Keratinocyte (primary cell): ENCODE results near the gene ELAVL2. TPM values are rescaled to one million over a fixed set of nuclear protein-coding genes. Genes with fewer than 3 reads are reported as not detected.

ENCODE experiments used
- DNase-seq: peaks from one replicate; pipeline ENCODE4 v3.0.0-alpha.2; 2011; ENCODE audit warnings: low read depth, missing footprints, low spot score
- FAIRE-seq: peaks from 2 replicates; lab custom pipeline; 2011; peaks lifted over from hg19 to GRCh38; lab: Jason Lieb, UNC
- H2AFZ ChIP-seq: 2 replicates; pipeline ENCODE4 v1.6.0; 2012; ENCODE audit warnings: low read length, control low read depth, inconsistent platforms; ENCODE audit not compliant: control insufficient read depth
- H3K27ac ChIP-seq: 2 replicates; pipeline ENCODE4 v1.5.1; 2011; ENCODE audit warnings: low read length; ENCODE audit not compliant: control insufficient read depth, insufficient read depth
- H3K27me3 ChIP-seq: 3 replicates; pipeline ENCODE4 v1.6.0; 2011; ENCODE audit warnings: low read length; ENCODE audit not compliant: control insufficient read depth, insufficient read depth; ENCODE audit errors: extremely low read depth
- H3K36me3 ChIP-seq, 2 experiments: 2 replicates in 1 of 2; 3 replicates in 1 of 2; pipeline ENCODE4 v1.5.1; 2011; ENCODE audit warnings: low read length in 2 of 2, mild to moderate bottlenecking in 1 of 2; ENCODE audit not compliant: control insufficient read depth in 2 of 2, insufficient read depth in 2 of 2; ENCODE audit errors: extremely low read depth in 1 of 2
- H3K4me1 ChIP-seq: 3 replicates; pipeline ENCODE4 v1.5.1; 2011; ENCODE audit warnings: low read length; ENCODE audit not compliant: control insufficient read depth, insufficient read depth; ENCODE audit errors: extremely low read depth
- H3K4me2 ChIP-seq: 3 replicates; pipeline ENCODE4 v1.6.0; 2011; ENCODE audit warnings: low read depth, low read length; ENCODE audit not compliant: control insufficient read depth, insufficient read depth; ENCODE audit errors: extremely low read depth
- H3K4me3 ChIP-seq, 3 experiments: fragments of 200-600 bp in 1 of 3; sonication (generic) in 1 of 3; 2 replicates in 2 of 3; 3 replicates in 1 of 3; pipeline ENCODE4 v1.5.1; 2011 to 2016; ENCODE audit warnings: low read length in 3 of 3, mild to moderate bottlenecking in 3 of 3, control low read depth in 2 of 3, inconsistent platforms in 1 of 3, low read depth in 1 of 3, mixed read lengths in 1 of 3, mixed run types in 1 of 3, moderate library complexity in 1 of 3; ENCODE audit not compliant: control insufficient read depth in 2 of 3, insufficient read depth in 2 of 3; ENCODE audit errors: extremely low read depth in 1 of 3
- H3K79me2 ChIP-seq: 2 replicates; pipeline ENCODE4 v1.6.0; 2012; ENCODE audit warnings: low read length; ENCODE audit not compliant: control insufficient read depth, insufficient read depth
- H3K9ac ChIP-seq: 3 replicates; pipeline ENCODE4 v1.6.0; 2011; ENCODE audit warnings: low read length; ENCODE audit not compliant: control insufficient read depth, insufficient read depth; ENCODE audit errors: extremely low read depth
- H3K9me1 ChIP-seq: 3 replicates; pipeline ENCODE4 v1.6.0; 2011; ENCODE audit warnings: low read length; ENCODE audit not compliant: control insufficient read depth, insufficient read depth; ENCODE audit errors: extremely low read depth
- H3K9me3 ChIP-seq: 2 replicates; pipeline ENCODE4 v1.5.1; 2012; ENCODE audit warnings: low read depth, low read length; ENCODE audit not compliant: control insufficient read depth
- H4K20me1 ChIP-seq: 3 replicates; pipeline ENCODE4 v1.6.0; 2011; ENCODE audit warnings: low read length; ENCODE audit not compliant: control insufficient read depth, insufficient read depth; ENCODE audit errors: extremely low read depth
- CTCF ChIP-seq, 3 experiments: IDR thresholded peaks in 1 of 3; conservative IDR thresholded peaks in 1 of 3; optimal IDR thresholded peaks in 1 of 3; 2 replicates in 2 of 3; 3 replicates in 1 of 3; pipeline versions ENCODE3 to v1.5.1; 2011; ENCODE audit warnings: low read length in 3 of 3, mild to moderate bottlenecking in 3 of 3, moderate library complexity in 2 of 3, control low read depth in 1 of 3, inconsistent platforms in 1 of 3; ENCODE audit not compliant: insufficient read depth in 2 of 3; ENCODE audit errors: extremely low read depth in 1 of 3
- EZH2 ChIP-seq: IDR thresholded peaks from one replicate; pipeline ENCODE4 v1.6.1; 2012; ENCODE audit warnings: inconsistent platforms, mild to moderate bottlenecking, low read length, moderate library complexity
- dilution Hi-C: fragments of 300-500 bp; cut with MboI; formaldehyde crosslinking; loops from one replicate; pipeline ENCODE4 v1.7.0; 2020; ENCODE audit warnings: low sequenced_read_pairs; ENCODE audit not compliant: extremely low pct_ligation_motif_present
- polyA plus RNA-seq, 5 experiments: library from polyadenylated mRNA; depleted of rRNA in 3 of 5; stranded (reverse) in 3 of 5; stranded (forward) in 1 of 5; unstranded in 1 of 5; fragments of >200 nt; gene quantifications; 1 replicate in 1 of 5; 2 replicates in 3 of 5; 3 replicates in 1 of 5; pipeline versions ENCODE4 v1.2.1 to v1.2.3, GENCODE V29; 2011 to 2012; ENCODE audit warnings: missing spikeins in 2 of 5, low read depth in 1 of 5, low replicate concordance in 1 of 5

The ELAVL2 gene
- polyA plus RNA-seq, 1 donor (not counting 4 experiments of a cell fraction or from before 2014, with no cell fraction given) = 4.3 TPM

GRCh38 chr9:23855873-23856604, 30.0 kb upstream of the ELAVL2 start:
- Histone ChIP-seq H3K4me2 (no peak overlapping the region), H4K20me1 (no peaks in the 10 kb centered on the region), H3K79me2 (no peaks in the 10 kb centered on the region), H2AFZ (no peak overlapping the region), H3K36me3 (no peaks in the 10 kb centered on the region), H3K9me3 (no peaks in the 10 kb centered on the region), H3K27me3 (peaks cover 12% of the 10 kb centered on the region), H3K9me1 (no peaks in the 10 kb centered on the region), H3K4me1 (peaks cover 4% of the 10 kb centered on the region), H3K27ac (no peak overlapping the region), H3K4me3 (no peak overlapping the region), H3K9ac (no peak overlapping the region)
- FAIRE-seq (no peak), DNase-seq (no peak)
- dilution Hi-C loops = no loop called here
- TF ChIP-seq EZH2 (no peak), CTCF (optimal IDR thresholded peaks at IDR 0.05 in 1 of 3, IDR thresholded peaks at IDR 0.05 in 1 of 3, conservative IDR thresholded peaks at IDR 0.05 in 1 of 3; ENCODE audit: extremely low read depth in 1 of 3, insufficient read depth in 2 of 3, low read length in 3 of 3) (no peak)

GRCh38 chr9:23850690-23851629, 24.9 kb upstream of the ELAVL2 start:
- TF ChIP-seq EZH2 (no peak), CTCF (optimal IDR thresholded peaks at IDR 0.05 in 1 of 3, IDR thresholded peaks at IDR 0.05 in 1 of 3, conservative IDR thresholded peaks at IDR 0.05 in 1 of 3; ENCODE audit: extremely low read depth in 1 of 3, insufficient read depth in 2 of 3, low read length in 3 of 3) (no peak)
- Histone ChIP-seq H3K4me2 (peak overlapping the region; percentile 92), H3K4me1 (peaks cover 9% of the 10 kb centered on the region), H3K27me3 (peaks cover 32% of the 10 kb centered on the region), H3K9me1 (no peaks in the 10 kb centered on the region), H3K4me3 (peak overlapping the region; percentile 37 to 73 (median 72)), H3K79me2 (no peaks in the 10 kb centered on the region), H3K27ac (no peak overlapping the region), H2AFZ (peak overlapping the region; percentile 85), H4K20me1 (no peaks in the 10 kb centered on the region), H3K9ac (no peak overlapping the region), H3K9me3 (no peaks in the 10 kb centered on the region), H3K36me3 (no peaks in the 10 kb centered on the region)
- DNase-seq (no peak), FAIRE-seq (no peak)
- dilution Hi-C loops = no loop called here
